Measurements from ENCODE around the gene STK4. TPM values are rescaled to one million over a fixed set of nuclear protein-coding genes. Genes with fewer than 3 reads are reported as not detected.
"Not testable (repeated sequence)": the region's sequence is repeated elsewhere in the genome, so short reads cannot be mapped to it uniquely, and the experiment has no call there.

STK4 gene
- total and polyA plus RNA-seq, 2 of the 8 experiments (the other 6 are each of a cell fraction or from before 2014, with no cell fraction given): 12.0 to 34.3 TPM

GRCh38 chr20:45014131-45014530 is 47.8 kb downstream of the STK4 start:
- H3K27me3 ChIP-seq (replicated peaks in 1 of 4; ENCODE audit: control insufficient read depth in 3 of 4, extremely low read depth in 1 of 4, insufficient read depth in 3 of 4, low read length in 3 of 4); H2AFZ ChIP-seq (ENCODE audit: low read length); H2BK5ac ChIP-seq (ENCODE audit: low read depth, low read length); H3K4me2 ChIP-seq (ENCODE audit: insufficient read depth in 1 of 2, low read depth in 2 of 2, low read length in 2 of 2); H2AK5ac ChIP-seq (ENCODE audit: low read depth, low read length); POLR2A ChIA-PET (ENCODE audit: partially characterized antibody); H3K4me1 ChIP-seq (replicated peaks in 1 of 4; ENCODE audit: control insufficient read depth in 3 of 4, insufficient read depth in 4 of 4, low read length in 3 of 4); H4K5ac ChIP-seq (ENCODE audit: insufficient read length, low read depth, low read length); H4K20me1 ChIP-seq (replicated peaks in 1 of 2; ENCODE audit: control insufficient read depth in 1 of 2, insufficient read depth in 2 of 2, low read length in 2 of 2); H3K23me2 ChIP-seq (ENCODE audit: low read depth, low read length); H3K18ac ChIP-seq (ENCODE audit: extremely low read depth, low read length); H2BK15ac ChIP-seq (ENCODE audit: low read length); FAIRE-seq; H3K27ac ChIP-seq (ENCODE audit: low read depth, low read length); H3K79me2 ChIP-seq (ENCODE audit: control insufficient read depth in 1 of 2, insufficient read depth in 2 of 2, low read length in 2 of 2); H2BK120ac ChIP-seq (replicated peaks; ENCODE audit: low read depth, low read length); H4K91ac ChIP-seq (replicated peaks; ENCODE audit: insufficient read length, low read length); H3K4ac ChIP-seq (replicated peaks; ENCODE audit: insufficient read length, low read depth, low read length); H2BK20ac ChIP-seq (ENCODE audit: low read length); H3K56ac ChIP-seq (replicated peaks; ENCODE audit: insufficient read length, low read depth, low read length); H3K36me3 ChIP-seq (ENCODE audit: control insufficient read depth in 2 of 4, insufficient read depth in 4 of 4, low read length in 3 of 4); H3K9ac ChIP-seq (replicated peaks in 1 of 4; ENCODE audit: extremely low read depth in 1 of 4, low read depth in 3 of 4, low read length in 3 of 4); H2BK12ac ChIP-seq (ENCODE audit: low read depth, low read length); H3K23ac ChIP-seq (ENCODE audit: insufficient read length); H4K8ac ChIP-seq (ENCODE audit: extremely low read depth, insufficient read depth, low read length); DNase-seq (ENCODE audit: low read depth in 1 of 2, low spot score in 2 of 2); H3K4me3 ChIP-seq (ENCODE audit: extremely low read depth in 1 of 4, insufficient read depth in 2 of 4, low read depth in 3 of 4, low read length in 4 of 4); H3K14ac ChIP-seq (ENCODE audit: insufficient read length); H3K79me1 ChIP-seq (ENCODE audit: low read depth, low read length); H3K9me3 ChIP-seq (ENCODE audit: insufficient read depth in 2 of 2, low read depth in 1 of 2, low read length in 1 of 2): not testable (repeated sequence)
- CTCF ChIA-PET (ENCODE audit: partially characterized antibody): interaction anchor here (1.3 to 4.5 kb wide), 5 partner anchors 30 to 297 kb away, joined by 7 to 31 read pairs (median 9); no protein-coding TSS in a partner anchor
- 93% methylated on average over 8 of the region's 8 CpGs; no CpG with 5 or more reads in 1 of the 2 experiments for WGBS, 2 experiments (ENCODE audit: extremely low coverage in 1 of 2, insufficient coverage in 1 of 2, insufficient read length in 1 of 2, insufficient replicate concordance in 2 of 2, low coverage in 1 of 2, low lambda C conversion rate in 2 of 2, missing lambda C conversion rate in 1 of 2)

Data from H1 (cell line).